Prostate gland (tissue), 2 donors: Measurements from ENCODE around the gene STS. TPM values are rescaled to one million over a fixed set of nuclear protein-coding genes. Genes with fewer than 3 reads are reported as not detected.
A peak's percentile ranks its signal among the peaks of the same experiment; 100 is the strongest.

Source experiments
- DNase-seq: peaks from one replicate; pipeline ENCODE4 v3.0.0-alpha.2; 2019; ENCODE audit warnings: low spot score
- H3K27ac ChIP-seq, 2 donors: fragments of 200-600 bp; sonication (generic); 2 replicates each; pipeline ENCODE4 v1.5.1; 2017 to 2019
- H3K27me3 ChIP-seq: fragments of 200-600 bp; sonication (generic); replicated peaks from 2 replicates; pipeline ENCODE4 v1.5.1; 2019; ENCODE audit not compliant: insufficient read depth
- H3K36me3 ChIP-seq, 2 donors: fragments of 200-600 bp; sonication (generic); 1 replicate in 1 of 2; 2 replicates in 1 of 2; pipeline versions ENCODE4 v1.5.1 to v1.8.1; 2017 to 2019
- H3K4me1 ChIP-seq: fragments of 200-600 bp; sonication (generic); replicated peaks from 2 replicates; pipeline ENCODE4 v1.5.1; 2019
- H3K4me3 ChIP-seq, 2 donors: fragments of 200-600 bp; sonication (generic); 2 replicates each; pipeline ENCODE4 v1.5.1; 2017 to 2019
- H3K9me3 ChIP-seq: fragments of 200-600 bp; sonication (generic); 2 replicates; pipeline ENCODE4 v1.5.1; 2017
- POLR2A ChIP-seq: fragments of 450-650 bp; IDR thresholded peaks from one replicate; pipeline ENCODE4 v1.6.1; 2016; ENCODE audit warnings: antibody characterized with exemption, mild to moderate bottlenecking
- POLR2AphosphoS5 ChIP-seq: sonication (generic); formaldehyde crosslinking; IDR thresholded peaks from one replicate; pipeline ENCODE4 v1.6.1; 2017; ENCODE audit warnings: antibody characterized with exemption
- WGBS: methylation state at CpG from one replicate; pipeline ENCODE4 v1.1.5; 2018; 5-methylcytosine and 5-hydroxymethylcytosine counted together
- intact Hi-C: fragments of 100-400 bp; cut with DNase I; formaldehyde crosslinking; loops from one replicate; pipeline ENCODE4 v1.14.2; 2022
- total RNA-seq, 2 donors: library from RNA; depleted of rRNA; stranded (reverse); fragments of >200 nt; gene quantifications; one replicate each; pipeline ENCODE4 v1.1.0, GENCODE V29; 2016
- TF ChIP-seq, protein P1 (sequence below), 4 experiments: fragments of 200-600 bp in 2 of 4; fragments of 450-650 bp in 2 of 4; sonication (generic) in 2 of 4; IDR thresholded peaks; 1 replicate in 3 of 4; 2 replicates in 1 of 4; pipeline ENCODE4 v1.5.1; 2016 to 2019; ENCODE audit warnings: antibody characterized with exemption in 4 of 4, mild to moderate bottlenecking in 2 of 4, moderate library complexity in 2 of 4

Gene STS
- total RNA-seq, 2 donors from 2014 or later: 9.8 to 10.0 TPM

DNA sequence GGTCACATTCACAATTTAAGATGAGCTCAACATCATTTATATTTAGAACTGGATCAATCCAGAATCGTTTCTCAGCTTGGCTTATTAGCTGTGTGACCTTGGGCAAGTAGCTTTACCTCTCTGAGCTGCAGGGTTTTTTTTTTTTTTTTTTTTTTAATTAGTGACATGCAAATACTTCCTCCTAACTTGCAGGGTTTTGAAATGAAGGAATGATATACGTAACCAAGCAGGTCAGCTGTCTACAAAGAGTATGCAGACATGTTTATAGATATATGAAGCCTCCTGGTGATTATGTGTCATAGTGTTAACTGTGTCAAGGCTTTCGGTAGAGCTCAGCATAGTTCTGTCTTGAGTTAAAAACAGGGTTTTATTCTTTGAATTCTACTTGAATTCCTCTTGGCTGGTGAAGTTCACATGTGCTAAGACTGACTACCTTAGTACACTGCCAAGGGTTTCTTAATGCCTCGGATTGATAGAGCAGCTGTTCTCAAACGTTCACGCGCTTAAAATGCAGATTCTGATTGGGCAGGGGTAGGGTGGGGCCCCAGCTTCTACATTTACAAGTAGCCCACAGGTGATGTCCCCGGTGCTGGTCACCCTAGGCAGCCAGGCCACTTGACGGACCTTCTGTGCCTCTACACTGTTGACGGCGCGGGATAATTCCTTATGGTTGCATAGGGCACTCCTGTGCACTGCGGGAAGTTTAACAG is 654 bp upstream of the STS start:
- no peaks in the 10 kb centered on the region for H3K9me3 ChIP-seq
- H3K27me3 ChIP-seq: no peaks in the 10 kb centered on the region
- no peaks in the 10 kb centered on the region for H3K36me3 ChIP-seq
- peak overlapping the region; percentile 53 to 55 for H3K4me3 ChIP-seq
- no peaks in the 10 kb centered on the region for H3K4me1 ChIP-seq
- intact Hi-C loops: no loop called here
- H3K27ac ChIP-seq: peak overlapping the region in 1 of 2 donors; percentile 78
- WGBS: 27% methylated on average over 7 of the region's 13 CpGs
- TF ChIP-seq, protein P1, sequence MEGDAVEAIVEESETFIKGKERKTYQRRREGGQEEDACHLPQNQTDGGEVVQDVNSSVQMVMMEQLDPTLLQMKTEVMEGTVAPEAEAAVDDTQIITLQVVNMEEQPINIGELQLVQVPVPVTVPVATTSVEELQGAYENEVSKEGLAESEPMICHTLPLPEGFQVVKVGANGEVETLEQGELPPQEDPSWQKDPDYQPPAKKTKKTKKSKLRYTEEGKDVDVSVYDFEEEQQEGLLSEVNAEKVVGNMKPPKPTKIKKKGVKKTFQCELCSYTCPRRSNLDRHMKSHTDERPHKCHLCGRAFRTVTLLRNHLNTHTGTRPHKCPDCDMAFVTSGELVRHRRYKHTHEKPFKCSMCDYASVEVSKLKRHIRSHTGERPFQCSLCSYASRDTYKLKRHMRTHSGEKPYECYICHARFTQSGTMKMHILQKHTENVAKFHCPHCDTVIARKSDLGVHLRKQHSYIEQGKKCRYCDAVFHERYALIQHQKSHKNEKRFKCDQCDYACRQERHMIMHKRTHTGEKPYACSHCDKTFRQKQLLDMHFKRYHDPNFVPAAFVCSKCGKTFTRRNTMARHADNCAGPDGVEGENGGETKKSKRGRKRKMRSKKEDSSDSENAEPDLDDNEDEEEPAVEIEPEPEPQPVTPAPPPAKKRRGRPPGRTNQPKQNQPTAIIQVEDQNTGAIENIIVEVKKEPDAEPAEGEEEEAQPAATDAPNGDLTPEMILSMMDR (IDR thresholded peaks at IDR 0.05): no peak
- TF ChIP-seq POLR2AphosphoS5 (no peak), POLR2A (no peak)
- peak; percentile 4 for DNase-seq

DNA sequence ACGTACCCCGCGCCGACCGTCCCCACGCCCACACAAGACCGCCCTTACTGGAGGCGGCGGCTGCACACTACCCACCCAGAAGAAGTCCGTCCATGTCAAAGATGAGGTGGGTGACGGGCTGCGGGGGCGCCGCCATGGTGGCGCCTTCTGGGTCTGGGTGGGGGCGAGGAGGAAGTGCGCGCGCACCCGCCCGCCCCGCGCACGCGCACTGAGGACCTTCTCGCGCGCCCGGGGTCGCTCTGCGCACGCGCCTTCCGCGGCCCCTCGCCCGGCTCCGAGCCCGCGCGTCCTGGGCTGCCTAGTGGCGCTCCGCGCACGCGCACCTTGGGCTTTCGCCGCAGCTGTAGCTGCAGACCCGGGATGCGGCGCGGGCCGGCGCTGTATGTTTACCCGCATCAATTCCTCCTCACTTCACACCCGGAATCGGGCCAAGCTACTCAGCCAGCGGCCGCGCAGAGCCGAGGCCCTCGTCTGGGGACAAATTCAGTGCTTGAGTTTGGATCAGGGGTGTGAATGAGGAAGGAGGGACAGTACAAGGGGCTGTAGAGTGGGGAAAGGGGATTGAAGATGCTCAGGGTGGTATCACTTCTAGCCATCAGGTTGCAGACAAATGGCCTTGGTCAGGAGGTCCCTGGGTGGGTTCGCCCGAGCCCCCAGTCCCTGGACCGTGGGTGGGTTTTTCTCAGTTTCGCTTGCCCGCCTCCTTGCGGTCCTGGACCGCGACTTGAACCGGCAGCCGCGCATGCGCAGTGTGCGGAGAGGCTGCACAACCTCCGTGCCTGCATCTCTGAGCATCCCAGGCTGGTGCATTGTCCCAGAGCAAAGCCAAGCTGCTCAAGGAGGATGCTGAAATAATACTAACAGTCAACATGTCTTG is 704 bp downstream of the STS start, which contains the start of gene PUDP:
Gene PUDP (minus strand): TSS at position 176 of the 877 bp plus-strand sequence. CDS start 40 bp downstream, at position 136.
- DNase-seq: peak; percentile 71
- TF ChIP-seq POLR2AphosphoS5 (no peak), POLR2A (peak; percentile 49)
- TF ChIP-seq, protein P1 (IDR thresholded peaks at IDR 0.05): peak in 2 of 4 experiments; percentile 38 to 52
- H3K36me3 ChIP-seq: no peaks in the 10 kb centered on the region
- intact Hi-C loops: no loop called here
- peak within 1 kb of the TSS; percentile 75 to 78 for H3K27ac ChIP-seq
- 1% methylated on average over 27 of the region's 76 CpGs for WGBS
- no peaks in the 10 kb centered on the region for H3K4me1 ChIP-seq
- no peaks in the 10 kb centered on the region for H3K9me3 ChIP-seq
- H3K27me3 ChIP-seq: no peaks in the 10 kb centered on the region
- peak within 1 kb of the TSS; percentile 53 to 55 for H3K4me3 ChIP-seq

DNA sequence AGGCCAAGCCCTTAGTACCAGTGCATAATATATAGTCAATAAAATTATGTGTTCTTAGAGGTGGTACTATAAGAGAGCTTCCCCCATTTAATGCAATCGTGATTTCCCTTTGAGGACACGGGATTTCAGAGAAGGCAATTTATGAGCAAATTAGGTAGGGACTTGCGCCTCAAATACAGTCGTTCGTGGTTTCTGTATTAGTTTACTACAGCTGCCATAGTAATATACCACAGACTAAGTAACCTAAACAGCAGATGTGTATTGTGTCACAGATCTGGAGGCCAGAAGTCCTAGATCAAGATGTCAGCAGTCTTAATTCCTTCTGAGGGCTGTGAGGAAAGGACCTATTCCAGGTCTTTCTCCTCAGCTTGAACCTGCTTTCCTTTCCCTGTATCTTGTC is 1.9 kb downstream of the STS start:
- Histone ChIP-seq H3K27me3 (no peaks in the 10 kb centered on the region), H3K36me3 (no peaks in the 10 kb centered on the region), H3K9me3 (no peaks in the 10 kb centered on the region), H3K27ac (no peak overlapping the region), H3K4me1 (no peaks in the 10 kb centered on the region), H3K4me3 (no peak overlapping the region)
- intact Hi-C loops: no loop called here
- TF ChIP-seq, protein P1 (IDR thresholded peaks at IDR 0.05): no peak
- TF ChIP-seq POLR2AphosphoS5 (no peak), POLR2A (no peak)
- no peak for DNase-seq
- 87% methylated on average over 5 of the region's 5 CpGs for WGBS

DNA sequence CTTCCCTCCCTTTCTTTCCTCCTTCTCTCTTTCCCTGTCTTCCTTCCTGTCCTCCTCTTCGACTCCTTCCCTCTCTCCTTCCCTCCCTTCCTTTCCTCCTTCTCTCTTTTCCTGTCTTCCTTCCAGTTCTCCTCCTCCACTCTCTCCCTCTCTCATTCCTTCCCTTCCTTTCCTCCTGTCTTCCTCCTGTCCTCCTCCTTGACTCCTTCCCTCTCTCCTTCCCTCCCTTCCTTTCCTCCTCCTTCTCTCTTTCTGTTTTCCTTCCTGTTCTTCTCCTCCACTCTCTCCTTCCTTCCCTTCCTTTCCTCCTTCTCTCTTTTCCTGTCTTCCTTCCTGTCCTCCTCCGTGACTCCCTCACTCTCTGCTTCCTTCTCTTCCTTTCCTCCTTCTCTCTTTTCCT is 5.7 kb downstream of the STS start:
- WGBS: 86% methylated on average over 2 of the region's 2 CpGs
- Histone ChIP-seq H3K4me1 (no peaks in the 10 kb centered on the region), H3K27ac (no peak overlapping the region), H3K9me3 (no peaks in the 10 kb centered on the region), H3K4me3 (no peak overlapping the region), H3K27me3 (no peaks in the 10 kb centered on the region), H3K36me3 (no peaks in the 10 kb centered on the region)
- intact Hi-C loops: no loop called here
- no peak for DNase-seq
- TF ChIP-seq POLR2A: no peak
- no peak for TF ChIP-seq POLR2AphosphoS5
- TF ChIP-seq, protein P1 (IDR thresholded peaks at IDR 0.05): no peak
